Ovary (tissue), 3 donors: ENCODE measurements around the gene RGP1.

Source experiments
- CTCF ChIP-seq, 3 donors: fragments of 450-650 bp in 2 of 3; fragments of 200-600 bp in 1 of 3; IDR thresholded peaks; one replicate each; pipeline versions ENCODE4 v1.5.1 to v1.8.0; 2016 to 2022; ENCODE audit warnings: antibody characterized with exemption in 3 of 3, mild to moderate bottlenecking in 1 of 3
- EP300 ChIP-seq: sonication (generic); formaldehyde crosslinking; IDR thresholded peaks from one replicate; pipeline ENCODE4 v1.6.1; 2017; ENCODE audit warnings: antibody characterized with exemption
- POLR2A ChIP-seq: fragments of 450-650 bp; IDR thresholded peaks from one replicate; pipeline ENCODE4 v1.6.1; 2017; ENCODE audit warnings: antibody characterized with exemption, mild to moderate bottlenecking, moderate library complexity
- donor health status: DM: no; HTN: no; CAD: no.

DNA sequence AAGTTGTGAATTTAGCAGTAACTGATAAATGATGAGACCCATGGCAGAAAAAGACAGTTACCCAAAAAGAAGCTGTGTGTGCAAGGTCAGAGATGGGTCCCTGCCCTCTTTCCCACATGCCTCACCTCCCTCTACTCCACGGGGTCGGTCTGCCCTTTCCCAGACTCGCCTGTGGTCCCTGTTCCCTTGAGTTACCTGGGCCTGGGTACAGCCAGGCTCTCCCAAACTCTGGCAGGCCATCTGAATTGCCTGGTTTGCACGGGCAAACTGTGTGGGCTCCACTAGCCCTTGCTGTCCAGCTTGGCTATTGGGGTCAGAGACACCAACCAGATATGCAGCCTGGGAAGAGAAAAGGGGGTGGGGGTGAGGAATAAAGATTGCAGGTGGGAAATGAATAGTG is 40.9 kb upstream of the RGP1 start:
- TF ChIP-seq POLR2A (no peak), CTCF (IDR thresholded peaks at IDR 0.05) (no peak), EP300 (no peak)
